HepG2 (cell line): ENCODE results near the gene ZACN. TPM values are rescaled to one million over a fixed set of nuclear protein-coding genes. Genes with fewer than 3 reads are reported as not detected.

Source experiments
- ATAC-seq: fragments of 200-7000 bp; cut with Tn5 transposase; 3 replicates; pipeline ENCODE4 v1.9.1; 2020; ENCODE audit warnings: mild to moderate bottlenecking, moderate library complexity
- BruUV-seq: library from RNA; stranded (reverse); fragments of 400-500 nt; replicated peaks from 2 replicates; lab custom pipeline; 2021; lab: Mats Ljungman, UMichigan
- CTCF ChIA-PET: fragments of 300-600 bp; formaldehyde crosslinking; extraction: SDS; loops from one replicate; lab custom pipeline; 2021; ENCODE audit warnings: low total read pairs, inconsistent platforms, low intra/inter-chr PET ratio; lab: Yijun Ruan, JAX
- POLR2A ChIA-PET: fragments of 350-600 bp; sonication (Branson Sonifier 250); formaldehyde crosslinking; loops from one replicate; lab custom pipeline; 2020; ENCODE audit warnings: antibody characterized with exemption, inconsistent platforms; lab: Yijun Ruan, JAX
- DNase-seq: peaks from one replicate; pipeline ENCODE4 v3.0.0-alpha.2; 2015; ENCODE audit warnings: low spot score
- FAIRE-seq: peaks from 3 replicates; lab custom pipeline; 2011; peaks lifted over from hg19 to GRCh38; lab: Jason Lieb, UNC
- H2AFZ ChIP-seq: one replicate; pipeline ENCODE4 v1.6.1; 2011; ENCODE audit warnings: low read length, inconsistent platforms
- H3K27ac ChIP-seq: fragments of 300-600 bp; 3 replicates; pipeline ENCODE4 v1.8.0; 2011; ENCODE audit warnings: mixed run types, mild to moderate bottlenecking, mixed read lengths, low read length, inconsistent platforms; ENCODE audit not compliant: insufficient read depth; ENCODE audit errors: extremely low read length
- H3K27me3 ChIP-seq, 2 experiments: fragments of 200-600 bp in 1 of 2; 2 replicates in 1 of 2; 3 replicates in 1 of 2; pipeline versions ENCODE4 v1.6.0 to v1.8.0; 2011; ENCODE audit warnings: low read length in 2 of 2, mild to moderate bottlenecking in 2 of 2, moderate library complexity in 2 of 2, inconsistent platforms in 1 of 2; ENCODE audit not compliant: insufficient read depth in 2 of 2, control insufficient read depth in 1 of 2
- H3K36me3 ChIP-seq, 2 experiments: fragments of 200-600 bp in 1 of 2; replicated peaks in 1 of 2; 2 replicates in 1 of 2; 3 replicates in 1 of 2; pipeline versions ENCODE4 v1.5.1 to v1.8.0; 2011; ENCODE audit warnings: low read length in 2 of 2, inconsistent platforms in 1 of 2; ENCODE audit not compliant: insufficient read depth in 2 of 2, control insufficient read depth in 1 of 2
- H3K4me1 ChIP-seq: 2 replicates; pipeline ENCODE4 v1.5.1; 2012; ENCODE audit warnings: low read length, inconsistent platforms; ENCODE audit not compliant: insufficient read depth
- H3K4me2 ChIP-seq: 2 replicates; pipeline ENCODE4 v1.6.0; 2011; ENCODE audit warnings: low read depth, low read length, inconsistent platforms
- H3K4me3 ChIP-seq, 3 experiments: fragments of 200-600 bp in 1 of 3; sonication (generic), shearing (Covaris generic) in 1 of 3; replicated peaks in 1 of 3; 2 replicates each; pipeline ENCODE4 v1.5.1; 2011 to 2016; ENCODE audit warnings: low read length in 3 of 3, inconsistent platforms in 2 of 3, low read depth in 2 of 3, mild to moderate bottlenecking in 2 of 3, control low read depth in 1 of 3, mixed read lengths in 1 of 3; ENCODE audit not compliant: insufficient read depth in 1 of 3
- H3K79me2 ChIP-seq: one replicate; pipeline ENCODE4 v1.6.1; 2011; ENCODE audit warnings: low read length, inconsistent platforms; ENCODE audit not compliant: insufficient read depth
- H3K9ac ChIP-seq: 2 replicates; pipeline ENCODE4 v1.6.0; 2011; ENCODE audit warnings: mild to moderate bottlenecking, low read depth, low read length, inconsistent platforms; ENCODE audit not compliant: insufficient read depth
- H3K9me3 ChIP-seq: 2 replicates; pipeline ENCODE4 v1.5.1; 2012; ENCODE audit warnings: mild to moderate bottlenecking, low read length
- H4K20me1 ChIP-seq: 2 replicates; pipeline ENCODE4 v1.6.0; 2011; ENCODE audit warnings: inconsistent platforms, mild to moderate bottlenecking, low read length, moderate library complexity; ENCODE audit not compliant: insufficient read depth
- BORCS8-MEF2B ChIP-seq: sonication (generic); formaldehyde crosslinking; IDR thresholded peaks from 2 replicates; pipeline ENCODE4 v1.8.0; 2022; ENCODE audit warnings: mild to moderate bottlenecking, missing genetic modification reagents
- CENPX ChIP-seq: sonication (generic); formaldehyde crosslinking; IDR thresholded peaks from 2 replicates; pipeline ENCODE4 v1.9.0; 2021; ENCODE audit warnings: mild to moderate bottlenecking, missing genetic modification reagents, moderate library complexity
- CREM ChIP-seq, 2 experiments: sonication (generic) in 1 of 2; formaldehyde crosslinking in 1 of 2; IDR thresholded peaks; 2 replicates each; pipeline versions ENCODE4 v1.4.0 to v1.6.1; 2016 to 2020; ENCODE audit warnings: antibody characterized with exemption in 1 of 2, mild to moderate bottlenecking in 1 of 2, missing genetic modification reagents in 1 of 2
- DNMT1 ChIP-seq: sonication (generic); formaldehyde crosslinking; IDR thresholded peaks from 2 replicates; pipeline ENCODE4 v1.5.1; 2020; ENCODE audit warnings: mild to moderate bottlenecking, missing genetic modification reagents
- EEA1 ChIP-seq: sonication (generic); formaldehyde crosslinking; IDR thresholded peaks from 2 replicates; pipeline ENCODE4 v1.5.1; 2020; ENCODE audit warnings: mild to moderate bottlenecking, missing genetic modification reagents, borderline replicate concordance
- KAT2B ChIP-seq: fragments of 150-350 bp; IDR thresholded peaks from 2 replicates; pipeline ENCODE4 v1.6.1; 2014; ENCODE audit warnings: low read depth, low read length, borderline replicate concordance
- KDM5B ChIP-seq: sonication (generic); formaldehyde crosslinking; IDR thresholded peaks from 2 replicates; pipeline ENCODE4 v1.4.0; 2020; ENCODE audit warnings: missing genetic modification reagents, mild to moderate bottlenecking, borderline replicate concordance
- KMT2B ChIP-seq: IDR thresholded peaks from 2 replicates; pipeline ENCODE4 v1.6.1; 2016; ENCODE audit warnings: missing genetic modification reagents, missing compliant biosample characterization
- MEIS1 ChIP-seq: sonication (generic); formaldehyde crosslinking; IDR thresholded peaks from 2 replicates; pipeline ENCODE4 v1.9.0; 2021; ENCODE audit warnings: mild to moderate bottlenecking, missing genetic modification reagents, moderate library complexity, borderline replicate concordance
- PPARG ChIP-seq: conservative IDR thresholded peaks from 2 replicates; pipeline ENCODE4 v1.6.1; 2016; ENCODE audit warnings: missing biosample characterization, missing genetic modification reagents
- SIX1 ChIP-seq: sonication (generic); formaldehyde crosslinking; IDR thresholded peaks from 2 replicates; pipeline ENCODE4 v1.4.0; 2020; ENCODE audit warnings: missing genetic modification reagents, borderline replicate concordance
- SMAD3 ChIP-seq: sonication (generic); formaldehyde crosslinking; IDR thresholded peaks from 2 replicates; pipeline ENCODE4 v1.4.0; 2020; ENCODE audit warnings: missing genetic modification reagents
- SRSF4 ChIP-seq: fragments of 200-400 bp; formaldehyde crosslinking; IDR thresholded peaks from one replicate; pipeline ENCODE4 v1.6.1; 2018; ENCODE audit warnings: mild to moderate bottlenecking, low read depth, low read length, moderate library complexity; ENCODE audit not compliant: poor library complexity, severe bottlenecking
- SRY ChIP-seq: sonication (generic); formaldehyde crosslinking; IDR thresholded peaks from 2 replicates; pipeline ENCODE4 v1.8.0; 2022; ENCODE audit warnings: mild to moderate bottlenecking, missing genetic modification reagents
- ZNF430 ChIP-seq: sonication (generic); formaldehyde crosslinking; IDR thresholded peaks from 2 replicates; pipeline ENCODE4 v1.9.0; 2021; ENCODE audit warnings: mild to moderate bottlenecking, missing genetic modification reagents
- WGBS: methylation state at CpG from one replicate; pipeline ENCODE4 v1.1.6; 2017; ENCODE audit warnings: low lambda C conversion rate; 5-methylcytosine and 5-hydroxymethylcytosine counted together
- in situ Hi-C: cut with HindIII; loops from 2 replicates; pipeline ENCODE4 v1.10.0; 2017; ENCODE audit warnings: low pct_unique_long_range_greater_than_20kb; ENCODE audit not compliant: extremely low pct_ligation_motif_present
- intact Hi-C: fragments of 100-400 bp; cut with micrococcal nuclease; formaldehyde crosslinking; loops from one replicate; pipeline ENCODE4 v1.10.0; 2022; ENCODE audit not compliant: unreplicated experiment
- polyA plus RNA-seq, 8 experiments: library from polyadenylated mRNA; depleted of rRNA in 3 of 8; stranded (reverse) in 7 of 8; unstranded in 1 of 8; fragments of >200 nt; fragmentation: Illumina TruSeq in 4 of 8; extraction: Trizol in 4 of 8; gene quantifications; 2 replicates each; pipeline versions ENCODE4 v1.2.1 to v1.2.3, GENCODE V29; 2011 to 2016; ENCODE audit warnings: low read depth in 4 of 8, missing spikeins in 1 of 8, mixed read lengths in 1 of 8; ENCODE audit not compliant: insufficient read depth in 1 of 8
- total RNA-seq, 5 experiments: library from RNA; depleted of rRNA; stranded (reverse); fragments of >200 nt; fragmentation: Illumina TruSeq; extraction: Trizol; gene quantifications; 2 replicates each; pipeline ENCODE4 v1.2.3, GENCODE V29; 2016; ENCODE audit warnings: low read depth in 1 of 5
- TF ChIP-seq, protein P1 (sequence below): sonication (generic); formaldehyde crosslinking; IDR thresholded peaks from 2 replicates; pipeline ENCODE4 v1.5.0; 2020; ENCODE audit warnings: mild to moderate bottlenecking, missing genetic modification reagents, borderline replicate concordance
- TF ChIP-seq, protein P2 (sequence below): sonication (generic); formaldehyde crosslinking; IDR thresholded peaks from 2 replicates; pipeline ENCODE4 v1.4.0; 2020; ENCODE audit warnings: missing genetic modification reagents
- TF ChIP-seq, protein P3 (sequence below): sonication (generic); formaldehyde crosslinking; IDR thresholded peaks from 2 replicates; pipeline ENCODE4 v1.5.0; 2020; ENCODE audit warnings: mild to moderate bottlenecking, missing genetic modification reagents

The ZACN gene
- total and polyA plus RNA-seq, 2 of the 13 experiments (the other 11 are each of a cell fraction or from before 2014, with no cell fraction given), result 0.11 to 0.15 TPM

DNA sequence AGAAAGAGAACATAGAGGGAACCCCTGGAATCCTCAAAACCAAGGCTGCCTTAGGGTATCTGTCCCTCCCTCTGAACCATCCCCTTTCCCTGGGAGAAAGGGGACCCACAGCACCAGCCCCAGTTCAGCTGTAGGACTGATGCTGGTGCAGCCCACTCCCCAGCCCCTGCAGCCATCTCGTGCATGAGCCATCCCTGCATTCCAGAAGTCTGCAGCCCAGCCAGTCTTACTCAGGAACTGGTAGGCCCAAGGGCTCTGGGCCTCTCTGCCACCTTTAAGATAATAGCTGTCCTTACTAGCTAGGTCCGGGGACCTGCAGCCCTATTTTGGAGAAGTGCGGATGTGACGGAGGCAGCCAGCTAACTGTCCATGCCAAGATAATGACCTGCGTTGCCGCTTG lies 45.8 kb upstream of the ZACN start:
- WGBS, result 88% methylated on average over 6 of the region's 6 CpGs
- H3K27me3 ChIP-seq, result no peaks in the 10 kb centered on the region
- H3K4me1 ChIP-seq, result peaks cover 48% of the 10 kb centered on the region
- peaks cover 0 to 8% of the 10 kb centered on the region in 2 experiments; a peak in 2 of 5 replicates for H3K36me3 ChIP-seq
- intact Hi-C loops (no loop called here), in situ Hi-C loops (no loop called here)
- H2AFZ ChIP-seq, result no peak overlapping the region
- no peaks in the 10 kb centered on the region for H3K79me2 ChIP-seq
- no peak overlapping the region for H3K4me3 ChIP-seq
- CTCF ChIA-PET, result no interaction called here
- DNase-seq, result no peak
- no peak overlapping the region for H3K27ac ChIP-seq
- BruUV-seq, result no TSS peak
- no peaks in the 10 kb centered on the region for H3K9me3 ChIP-seq
- no peak overlapping the region for H3K9ac ChIP-seq
- POLR2A ChIA-PET, result interaction anchor here (1.4 to 1.5 kb wide), 2 partner anchors 39 to 128 kb away, joined by 4 to 5 read pairs; partner anchors contain the start of gene SRP68
- ATAC-seq, result peak; percentile 7
- H4K20me1 ChIP-seq, result no peaks in the 10 kb centered on the region
- no peak for FAIRE-seq
- H3K4me2 ChIP-seq, result peak overlapping the region; percentile 81; the same call in 1 of the 2 replicates
- TF ChIP-seq EEA1 (CRISPR knock-in tag) (no peak), BORCS8-MEF2B (no peak), ZNF430 (0 out of 2 replicates have a peak, but pooled peaks have one; percentile 17), DNMT1 (CRISPR knock-in tag) (no peak), SRY (CRISPR knock-in tag) (no peak), CENPX (CRISPR knock-in tag) (no peak), SRSF4 (no peak), CREM (IDR thresholded peaks at IDR 0.05) (no peak), CREM (CRISPR knock-in tag; IDR thresholded peaks at IDR 0.05) (no peak), KDM5B (no peak), SMAD3 (CRISPR knock-in tag) (no peak), SIX1 (CRISPR knock-in tag) (no peak), KMT2B (CRISPR knock-in tag) (no peak), PPARG (no peak), MEIS1 (no peak), KAT2B (no peak)
- TF ChIP-seq, protein P1, sequence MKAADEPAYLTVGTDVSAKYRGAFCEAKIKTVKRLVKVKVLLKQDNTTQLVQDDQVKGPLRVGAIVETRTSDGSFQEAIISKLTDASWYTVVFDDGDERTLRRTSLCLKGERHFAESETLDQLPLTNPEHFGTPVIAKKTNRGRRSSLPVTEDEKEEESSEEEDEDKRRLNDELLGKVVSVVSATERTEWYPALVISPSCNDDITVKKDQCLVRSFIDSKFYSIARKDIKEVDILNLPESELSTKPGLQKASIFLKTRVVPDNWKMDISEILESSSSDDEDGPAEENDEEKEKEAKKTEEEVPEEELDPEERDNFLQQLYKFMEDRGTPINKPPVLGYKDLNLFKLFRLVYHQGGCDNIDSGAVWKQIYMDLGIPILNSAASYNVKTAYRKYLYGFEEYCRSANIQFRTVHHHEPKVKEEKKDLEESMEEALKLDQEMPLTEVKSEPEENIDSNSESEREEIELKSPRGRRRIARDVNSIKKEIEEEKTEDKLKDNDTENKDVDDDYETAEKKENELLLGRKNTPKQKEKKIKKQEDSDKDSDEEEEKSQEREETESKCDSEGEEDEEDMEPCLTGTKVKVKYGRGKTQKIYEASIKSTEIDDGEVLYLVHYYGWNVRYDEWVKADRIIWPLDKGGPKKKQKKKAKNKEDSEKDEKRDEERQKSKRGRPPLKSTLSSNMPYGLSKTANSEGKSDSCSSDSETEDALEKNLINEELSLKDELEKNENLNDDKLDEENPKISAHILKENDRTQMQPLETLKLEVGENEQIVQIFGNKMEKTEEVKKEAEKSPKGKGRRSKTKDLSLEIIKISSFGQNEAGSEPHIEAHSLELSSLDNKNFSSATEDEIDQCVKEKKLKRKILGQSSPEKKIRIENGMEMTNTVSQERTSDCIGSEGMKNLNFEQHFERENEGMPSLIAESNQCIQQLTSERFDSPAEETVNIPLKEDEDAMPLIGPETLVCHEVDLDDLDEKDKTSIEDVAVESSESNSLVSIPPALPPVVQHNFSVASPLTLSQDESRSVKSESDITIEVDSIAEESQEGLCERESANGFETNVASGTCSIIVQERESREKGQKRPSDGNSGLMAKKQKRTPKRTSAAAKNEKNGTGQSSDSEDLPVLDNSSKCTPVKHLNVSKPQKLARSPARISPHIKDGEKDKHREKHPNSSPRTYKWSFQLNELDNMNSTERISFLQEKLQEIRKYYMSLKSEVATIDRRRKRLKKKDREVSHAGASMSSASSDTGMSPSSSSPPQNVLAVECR (CRISPR knock-in tag), result 0 out of 2 replicates have a peak, but pooled peaks have one; percentile 8
- TF ChIP-seq, protein P2, sequence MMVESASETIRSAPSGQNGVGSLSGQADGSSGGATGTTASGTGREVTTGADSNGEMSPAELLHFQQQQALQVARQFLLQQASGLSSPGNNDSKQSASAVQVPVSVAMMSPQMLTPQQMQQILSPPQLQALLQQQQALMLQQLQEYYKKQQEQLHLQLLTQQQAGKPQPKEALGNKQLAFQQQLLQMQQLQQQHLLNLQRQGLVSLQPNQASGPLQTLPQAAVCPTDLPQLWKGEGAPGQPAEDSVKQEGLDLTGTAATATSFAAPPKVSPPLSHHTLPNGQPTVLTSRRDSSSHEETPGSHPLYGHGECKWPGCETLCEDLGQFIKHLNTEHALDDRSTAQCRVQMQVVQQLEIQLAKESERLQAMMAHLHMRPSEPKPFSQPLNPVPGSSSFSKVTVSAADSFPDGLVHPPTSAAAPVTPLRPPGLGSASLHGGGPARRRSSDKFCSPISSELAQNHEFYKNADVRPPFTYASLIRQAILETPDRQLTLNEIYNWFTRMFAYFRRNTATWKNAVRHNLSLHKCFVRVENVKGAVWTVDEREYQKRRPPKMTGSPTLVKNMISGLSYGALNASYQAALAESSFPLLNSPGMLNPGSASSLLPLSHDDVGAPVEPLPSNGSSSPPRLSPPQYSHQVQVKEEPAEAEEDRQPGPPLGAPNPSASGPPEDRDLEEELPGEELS (CRISPR knock-in tag), result no peak
- TF ChIP-seq, protein P3, sequence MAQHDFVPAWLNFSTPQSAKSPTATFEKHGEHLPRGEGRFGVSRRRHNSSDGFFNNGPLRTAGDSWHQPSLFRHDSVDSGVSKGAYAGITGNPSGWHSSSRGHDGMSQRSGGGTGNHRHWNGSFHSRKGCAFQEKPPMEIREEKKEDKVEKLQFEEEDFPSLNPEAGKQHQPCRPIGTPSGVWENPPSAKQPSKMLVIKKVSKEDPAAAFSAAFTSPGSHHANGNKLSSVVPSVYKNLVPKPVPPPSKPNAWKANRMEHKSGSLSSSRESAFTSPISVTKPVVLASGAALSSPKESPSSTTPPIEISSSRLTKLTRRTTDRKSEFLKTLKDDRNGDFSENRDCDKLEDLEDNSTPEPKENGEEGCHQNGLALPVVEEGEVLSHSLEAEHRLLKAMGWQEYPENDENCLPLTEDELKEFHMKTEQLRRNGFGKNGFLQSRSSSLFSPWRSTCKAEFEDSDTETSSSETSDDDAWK (CRISPR knock-in tag), result no peak
